Measurements from ENCODE around the gene NEU4.

DNA sequence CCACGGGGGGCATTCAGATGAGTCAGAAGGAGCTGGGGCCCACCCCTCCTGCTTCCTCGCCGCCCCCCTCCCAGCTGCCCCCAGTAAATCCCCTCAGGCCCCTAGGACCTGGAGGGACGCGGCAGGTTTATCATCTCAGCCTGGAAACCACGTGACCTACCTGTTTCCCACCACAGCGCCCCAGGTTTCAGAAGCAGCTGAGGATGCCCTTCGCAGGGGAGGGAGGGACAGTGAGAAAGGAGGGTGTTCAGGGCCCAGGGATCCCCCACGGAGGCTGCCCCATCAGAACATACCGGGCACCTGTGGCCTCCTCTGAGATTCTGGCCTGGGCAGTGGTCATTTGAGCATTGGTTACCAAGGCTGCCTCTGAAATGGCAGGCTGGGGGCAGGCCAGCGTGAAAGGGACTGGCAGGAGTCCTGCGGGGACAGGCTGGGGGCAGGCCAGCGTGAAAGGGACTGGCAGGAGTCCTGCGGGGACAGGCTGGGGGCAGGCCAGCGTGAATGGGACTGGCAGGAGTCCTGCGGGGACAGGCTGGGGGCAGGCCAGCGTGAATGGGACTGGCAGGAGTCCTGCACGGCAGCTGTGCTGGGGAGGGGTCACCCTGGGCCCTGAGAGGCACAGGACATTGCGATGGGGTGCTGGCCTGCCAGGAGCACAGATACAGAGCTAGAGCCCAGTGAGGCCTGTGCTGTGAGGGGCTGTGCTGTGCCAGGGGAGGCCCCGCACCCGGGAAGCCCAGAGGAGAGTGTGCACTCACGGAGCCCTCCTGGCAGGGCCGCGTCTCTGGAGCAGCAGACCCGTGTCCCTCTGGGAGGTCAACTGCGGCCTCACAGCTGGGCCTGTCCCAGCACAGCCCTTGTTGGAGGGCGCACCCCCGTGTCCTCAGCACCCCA lies 1.6 kb downstream of the NEU4 start:
- TF ChIP-seq, protein P1, sequence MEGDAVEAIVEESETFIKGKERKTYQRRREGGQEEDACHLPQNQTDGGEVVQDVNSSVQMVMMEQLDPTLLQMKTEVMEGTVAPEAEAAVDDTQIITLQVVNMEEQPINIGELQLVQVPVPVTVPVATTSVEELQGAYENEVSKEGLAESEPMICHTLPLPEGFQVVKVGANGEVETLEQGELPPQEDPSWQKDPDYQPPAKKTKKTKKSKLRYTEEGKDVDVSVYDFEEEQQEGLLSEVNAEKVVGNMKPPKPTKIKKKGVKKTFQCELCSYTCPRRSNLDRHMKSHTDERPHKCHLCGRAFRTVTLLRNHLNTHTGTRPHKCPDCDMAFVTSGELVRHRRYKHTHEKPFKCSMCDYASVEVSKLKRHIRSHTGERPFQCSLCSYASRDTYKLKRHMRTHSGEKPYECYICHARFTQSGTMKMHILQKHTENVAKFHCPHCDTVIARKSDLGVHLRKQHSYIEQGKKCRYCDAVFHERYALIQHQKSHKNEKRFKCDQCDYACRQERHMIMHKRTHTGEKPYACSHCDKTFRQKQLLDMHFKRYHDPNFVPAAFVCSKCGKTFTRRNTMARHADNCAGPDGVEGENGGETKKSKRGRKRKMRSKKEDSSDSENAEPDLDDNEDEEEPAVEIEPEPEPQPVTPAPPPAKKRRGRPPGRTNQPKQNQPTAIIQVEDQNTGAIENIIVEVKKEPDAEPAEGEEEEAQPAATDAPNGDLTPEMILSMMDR (IDR thresholded peaks at IDR 0.05; ENCODE audit: low read length) = no peak
- no peak for TF ChIP-seq EZH2 (IDR thresholded peaks at IDR 0.05; ENCODE audit: borderline replicate concordance, low read length)

Data from OCI-LY1 (cell line).